NCI-H510A treated with DMSO at 0.1 percent for 48 hours (cell line): ENCODE data around the gene SUFU.
"Not testable (repeated sequence)": the region's sequence is repeated elsewhere in the genome, so short reads cannot be mapped to it uniquely, and the experiment has no call there.

Experiments
- DNase-seq: peaks from one replicate; lab custom pipeline; 2025; lab: John Stamatoyannopoulos, UW

Gene SUFU

DNA sequence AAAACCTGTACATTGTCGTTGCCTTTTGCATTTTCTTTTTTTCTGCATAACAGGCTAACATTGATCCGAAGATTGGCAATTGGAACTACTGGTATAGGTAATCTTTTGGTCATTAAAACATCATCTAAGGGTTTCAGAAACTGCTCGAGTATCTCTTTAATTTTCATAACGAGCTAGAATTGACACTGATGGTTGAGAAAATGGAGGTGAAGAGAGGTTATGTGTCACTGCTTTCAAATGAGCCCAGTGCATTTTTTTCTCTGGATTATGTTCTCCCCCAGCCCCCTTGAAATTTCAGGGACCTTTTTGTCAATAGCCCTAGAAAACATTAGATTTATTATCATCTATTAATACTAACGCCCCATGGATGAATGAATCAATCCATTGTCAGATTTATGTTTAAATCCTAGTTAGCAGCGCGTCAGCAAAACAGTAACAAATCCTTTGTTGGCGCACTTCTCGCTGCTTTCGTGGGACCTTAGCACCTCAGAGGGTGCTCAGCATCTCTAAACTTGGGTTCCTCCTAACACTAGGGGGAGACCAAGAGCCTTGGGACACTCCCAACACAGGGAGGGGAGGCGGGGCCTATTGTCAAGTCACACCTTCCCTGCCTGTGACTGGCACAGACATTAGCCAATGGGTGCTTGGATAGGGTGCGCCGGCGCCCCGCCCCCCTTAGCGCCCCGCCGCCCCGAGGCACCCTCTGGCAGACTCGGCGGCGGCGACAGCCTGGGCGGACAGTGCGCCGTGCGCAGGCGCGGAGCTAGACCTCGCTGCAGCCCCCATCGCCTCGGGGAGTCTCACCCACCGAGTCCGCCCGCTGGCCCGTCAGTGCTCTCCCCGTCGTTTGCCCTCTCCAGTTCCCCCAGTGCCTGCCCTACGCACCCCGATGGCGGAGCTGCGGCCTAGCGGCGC lies at the start of gene SUFU:
Gene SUFU (plus strand): TSS at position 709 of the 915 bp plus-strand sequence. CDS start 181 bp downstream, at position 890.
- DNase-seq: peak; percentile 97

DNA sequence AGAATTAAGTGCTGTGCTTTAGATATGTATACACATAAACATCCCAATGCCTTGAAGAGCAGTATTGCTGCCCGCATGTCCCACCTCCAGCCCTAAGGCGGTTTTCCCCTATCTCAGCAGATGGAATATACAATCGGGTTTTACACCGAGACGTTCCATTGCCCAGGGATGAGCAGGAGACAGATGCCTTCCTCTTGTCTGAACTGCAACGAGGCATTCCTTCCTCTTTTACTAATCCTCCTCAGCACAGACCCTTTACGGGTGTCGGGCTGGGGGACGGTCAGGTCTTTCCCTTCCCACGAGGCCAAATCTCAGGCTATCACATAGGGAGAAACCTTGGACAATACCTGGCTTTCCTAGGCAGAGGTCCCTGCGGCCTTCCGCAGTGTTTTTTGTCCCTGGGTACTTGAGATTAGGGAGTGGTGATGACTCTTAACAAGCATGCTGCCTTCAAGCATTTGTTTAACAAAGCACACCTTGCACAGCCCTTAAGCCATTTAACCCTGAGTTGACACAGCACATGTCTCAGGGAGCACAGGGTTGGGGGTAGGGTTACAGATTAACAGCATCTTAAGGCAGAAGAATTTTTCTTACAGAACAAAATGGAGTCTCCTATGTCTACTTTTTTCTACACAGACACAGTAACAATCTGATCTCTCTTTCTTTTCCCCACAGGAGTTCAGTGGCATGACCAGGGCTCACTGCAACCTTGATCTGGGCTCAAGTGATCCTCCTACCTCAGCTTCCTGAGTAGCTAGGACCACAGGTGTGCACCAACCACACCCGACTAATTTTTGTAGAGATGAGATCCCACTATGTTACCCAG lies 48.9 kb upstream of the SUFU start:
- not testable (repeated sequence) for DNase-seq

DNA sequence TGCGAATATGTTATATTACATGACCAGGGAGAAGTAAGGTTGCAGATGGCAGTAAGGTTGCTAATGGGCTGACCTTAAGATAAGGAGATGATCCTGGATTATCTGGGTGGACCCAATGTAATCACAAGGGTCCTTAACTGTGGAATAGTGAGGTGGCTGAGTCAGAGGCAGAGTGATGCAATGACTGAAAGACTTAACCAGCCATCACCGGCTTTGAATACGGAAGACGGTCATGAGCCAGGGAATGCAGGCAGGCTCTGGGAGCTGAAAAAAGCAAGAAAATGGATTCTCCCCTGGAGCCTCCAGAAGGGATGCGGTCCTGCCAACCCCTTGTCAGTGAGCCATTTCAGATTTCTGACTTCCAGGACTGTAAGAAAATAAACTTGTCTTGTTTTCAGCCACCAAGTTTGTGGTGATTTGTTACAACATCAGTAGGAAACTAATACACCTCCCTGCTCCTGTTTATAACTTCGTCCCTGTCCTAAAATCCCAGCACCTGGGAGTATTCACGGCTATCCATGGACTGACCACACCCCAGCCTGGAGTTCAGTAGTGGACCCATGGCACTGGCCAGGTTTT lies 47.8 kb upstream of the SUFU start:
- no peak for DNase-seq

DNA sequence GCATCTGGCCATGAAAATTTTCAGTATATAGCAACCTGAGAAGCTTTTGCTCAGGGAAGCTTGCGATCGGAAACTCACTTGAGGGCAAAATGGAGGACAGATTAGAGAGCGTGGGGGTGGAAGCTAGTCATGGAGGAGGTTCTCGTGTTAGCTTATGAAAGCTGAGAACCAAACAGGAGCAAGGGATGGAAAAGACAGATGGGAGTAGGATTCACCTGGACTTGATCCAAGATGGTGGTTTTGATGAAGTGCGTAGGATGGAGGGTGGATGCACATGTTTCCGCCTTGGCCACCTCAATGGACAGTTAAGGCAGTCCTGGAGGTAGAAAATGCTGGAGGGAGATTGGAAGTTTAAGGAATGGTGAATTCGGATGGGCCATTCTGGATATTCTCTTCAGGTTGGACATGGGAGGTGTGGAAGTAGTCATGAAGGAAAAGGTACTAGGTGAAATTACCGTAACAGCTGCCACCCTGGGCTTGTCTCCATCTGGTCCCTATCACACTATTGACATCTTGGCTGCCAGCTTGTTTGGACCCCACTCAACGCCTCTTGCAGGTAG lies 46.1 kb upstream of the SUFU start:
- no peak for DNase-seq

DNA sequence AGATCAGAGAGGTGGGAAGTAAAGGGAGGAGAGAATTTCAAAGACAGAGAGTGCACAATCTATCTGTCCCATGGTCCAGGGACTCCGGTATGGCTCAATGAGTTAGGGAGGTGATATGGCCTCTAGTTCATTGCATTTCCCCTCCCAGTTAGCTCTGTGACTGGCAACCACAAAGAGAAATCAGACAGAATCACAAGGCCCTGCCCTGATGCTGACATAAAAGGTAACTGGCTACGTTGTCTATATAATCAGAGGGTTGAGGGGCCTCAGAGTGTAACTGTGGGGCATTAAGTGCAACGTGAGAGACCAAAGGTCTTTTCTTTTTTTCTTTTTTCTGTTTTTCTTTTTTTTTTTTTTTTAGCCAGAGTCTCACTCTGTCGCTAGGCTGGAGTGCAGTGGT lies 45.1 kb upstream of the SUFU start:
- DNase-seq: no peak

DNA sequence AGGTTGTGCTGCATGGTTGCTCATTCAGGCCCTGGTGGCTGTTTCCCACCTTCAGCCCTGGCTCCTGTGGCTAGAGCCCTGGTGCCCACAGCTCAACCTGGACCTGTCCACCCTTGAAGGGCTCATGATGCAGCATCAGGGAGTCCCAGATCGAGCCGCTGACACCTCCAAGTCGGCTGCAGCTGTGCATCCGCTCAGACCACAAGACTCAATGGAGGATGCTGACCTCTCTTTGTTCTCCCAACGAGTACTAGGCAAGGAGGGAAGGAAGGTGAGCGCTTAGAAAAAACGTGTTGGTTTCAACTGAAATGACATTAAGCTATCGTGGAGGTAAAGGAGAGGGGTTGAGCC lies 43.0 kb upstream of the SUFU start:
- no peak for DNase-seq

DNA sequence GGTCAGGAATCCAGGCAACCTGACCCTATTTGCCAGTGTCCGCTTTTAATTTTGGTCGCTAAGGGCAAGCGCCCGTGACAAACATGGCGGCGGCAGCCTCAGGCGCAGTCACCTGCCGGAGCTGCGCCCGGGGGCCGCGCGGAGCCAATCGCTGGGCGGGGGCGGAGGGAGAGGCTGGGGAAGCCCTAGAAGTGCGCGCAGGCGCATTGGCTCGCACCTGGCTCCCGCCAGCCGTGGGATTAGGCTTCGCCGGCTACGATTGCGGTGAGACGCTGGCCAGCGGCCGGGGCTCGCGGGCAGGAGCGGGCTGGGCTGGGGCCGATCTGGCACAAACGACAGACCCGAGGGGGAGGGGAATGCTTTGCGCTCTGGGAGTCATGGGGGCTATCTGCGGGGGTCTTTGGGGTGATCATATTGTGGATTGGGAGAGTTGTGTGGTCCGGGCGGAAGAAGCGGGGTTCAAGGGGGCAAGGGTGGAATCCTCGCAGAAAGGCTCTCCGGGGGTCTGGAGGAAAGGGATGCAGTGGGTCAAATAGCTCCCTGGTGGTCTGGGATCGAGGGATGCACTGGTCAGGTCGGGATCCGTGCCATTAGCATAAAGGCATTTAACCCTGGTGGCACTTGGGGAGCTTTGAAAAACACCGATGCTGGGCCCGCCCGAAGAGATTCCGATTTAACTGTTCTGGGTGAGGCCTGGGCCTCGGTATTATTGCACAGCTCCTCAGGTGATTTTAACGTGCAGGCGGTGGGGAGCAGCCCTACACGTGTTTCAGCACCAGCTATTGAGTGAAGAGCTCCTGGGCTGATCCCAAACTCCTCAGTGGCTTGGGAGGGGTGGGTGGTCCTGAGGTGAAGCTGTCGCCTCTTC lies 42.4 kb upstream of the SUFU start:
- DNase-seq: peak; percentile 96

DNA sequence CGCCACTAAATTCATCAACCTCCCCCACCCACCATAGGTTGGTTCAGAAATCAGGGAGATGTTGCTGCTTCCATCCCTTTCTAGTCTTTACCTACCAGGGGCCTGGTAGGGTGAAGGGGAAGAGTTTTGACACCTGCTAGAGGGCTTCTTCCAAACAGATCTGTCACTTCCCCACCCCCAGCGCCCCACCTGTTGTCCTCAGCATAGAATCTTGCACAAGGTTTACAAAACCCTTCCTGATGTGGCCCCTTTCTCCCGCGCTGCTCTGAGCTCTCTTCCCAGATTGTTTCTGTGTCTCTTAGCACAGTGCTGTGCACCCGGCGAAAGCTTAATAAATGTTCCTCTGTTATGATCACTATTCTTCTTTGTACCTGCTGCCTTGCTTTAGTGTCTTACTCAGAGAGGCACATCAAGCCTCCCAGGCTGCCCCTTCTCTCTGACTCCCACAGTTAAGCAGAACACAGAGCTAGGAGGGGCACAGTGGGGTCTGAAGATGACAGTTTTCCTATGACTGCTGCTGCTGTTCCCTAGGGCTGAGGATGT lies 41.2 kb upstream of the SUFU start:
- DNase-seq: peak; percentile 50

DNA sequence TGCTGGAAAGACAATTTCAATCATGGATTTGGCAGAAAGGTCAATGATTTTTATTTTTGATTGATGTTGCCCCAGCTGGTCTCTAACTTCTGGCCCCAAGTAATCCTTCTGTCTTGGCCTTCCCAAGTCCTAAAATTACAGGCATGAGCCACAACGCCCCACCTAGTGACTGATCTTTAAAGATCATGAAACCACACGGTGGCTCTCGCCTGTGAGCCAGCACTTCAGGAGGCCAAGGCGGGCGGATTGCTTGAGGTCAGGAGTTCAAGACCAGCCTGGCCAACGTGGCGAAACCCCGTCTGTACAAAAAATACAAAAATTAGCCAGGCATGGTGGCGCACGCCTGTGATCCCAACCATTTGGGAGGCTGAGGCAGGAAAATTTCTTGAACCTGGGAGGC lies 39.8 kb upstream of the SUFU start:
- DNase-seq: no peak

DNA sequence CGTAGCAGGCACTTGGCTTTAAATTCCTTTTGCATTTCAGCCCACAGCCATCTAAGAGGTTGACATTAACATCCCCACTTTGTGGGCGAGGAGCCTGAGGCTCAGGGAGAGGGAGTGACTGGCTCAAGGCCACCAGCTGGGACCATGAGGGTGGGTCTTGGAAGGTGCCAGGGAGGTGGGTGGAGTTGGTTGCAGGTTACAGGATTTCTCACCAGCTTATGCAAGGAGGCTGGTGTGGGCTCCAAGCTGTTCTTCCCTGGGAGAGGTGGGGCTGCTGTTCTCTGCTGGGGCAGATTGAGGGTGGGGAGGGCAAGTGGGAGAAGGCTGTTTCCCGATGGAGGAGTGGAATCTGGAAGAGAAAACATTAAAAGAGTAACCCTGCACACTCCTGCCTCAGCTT lies 38.3 kb upstream of the SUFU start:
- no peak for DNase-seq

DNA sequence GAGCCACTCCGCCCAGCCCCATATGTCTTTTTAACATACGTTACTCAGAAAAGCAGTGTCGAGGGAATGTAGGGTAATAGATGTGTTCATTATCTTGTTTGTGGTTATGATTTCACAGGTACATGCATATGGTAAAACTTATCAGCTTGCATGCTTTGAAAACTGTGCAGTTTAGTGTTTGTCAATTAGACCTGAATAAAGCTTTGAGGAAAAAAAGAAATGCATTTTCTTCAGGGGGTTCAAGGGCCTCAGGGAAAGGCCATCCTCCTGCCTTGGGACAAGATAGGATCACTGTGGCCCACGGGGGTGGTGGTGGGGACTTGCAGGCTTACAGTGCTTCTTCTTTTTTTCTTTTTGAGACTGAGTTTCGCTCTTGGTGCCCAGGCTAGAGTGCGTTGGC lies 36.5 kb upstream of the SUFU start:
- DNase-seq: no peak

DNA sequence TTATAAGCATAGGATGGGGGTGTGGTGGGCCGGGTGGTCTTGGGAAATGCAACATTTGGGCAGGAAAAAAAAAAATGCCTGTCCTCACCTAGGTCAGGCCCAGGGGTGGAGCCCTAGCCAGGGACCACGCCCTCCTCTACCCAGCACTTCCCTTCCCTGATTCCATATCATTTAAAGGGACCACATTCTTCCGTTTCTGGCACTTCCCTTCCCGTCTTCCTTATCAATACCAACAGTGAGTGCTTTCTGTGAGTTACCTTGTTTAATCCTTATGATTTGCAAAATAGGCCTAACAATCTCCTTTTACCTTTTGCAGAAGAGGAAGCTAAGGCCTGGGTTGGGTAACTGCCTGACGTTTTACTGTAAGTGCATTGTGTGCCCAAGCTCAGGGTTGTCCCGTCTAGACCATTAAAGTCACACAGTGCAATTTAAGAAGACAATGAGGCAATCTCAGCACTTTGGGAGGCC lies 35.8 kb upstream of the SUFU start:
- no peak for DNase-seq

DNA sequence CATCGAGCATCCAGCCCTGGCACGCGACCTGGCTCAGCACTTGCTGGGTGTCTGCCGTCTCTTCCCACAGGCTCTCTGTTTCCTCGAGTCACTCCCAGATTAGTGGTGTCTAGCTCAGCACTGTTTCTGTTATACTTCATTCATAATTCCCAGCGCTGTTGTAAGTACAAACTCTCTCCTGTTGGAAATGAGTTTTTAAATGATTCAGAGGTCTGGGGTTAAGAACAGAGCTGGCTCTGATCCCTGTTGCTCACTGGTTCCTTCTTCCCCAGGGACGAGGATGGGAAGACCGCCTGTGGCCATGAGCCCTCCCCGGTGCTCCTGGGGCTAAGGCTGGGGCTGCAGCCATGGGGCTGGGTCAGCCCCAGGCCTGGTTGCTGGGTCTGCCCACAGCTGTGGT lies 35.1 kb upstream of the SUFU start:
- DNase-seq: no peak

DNA sequence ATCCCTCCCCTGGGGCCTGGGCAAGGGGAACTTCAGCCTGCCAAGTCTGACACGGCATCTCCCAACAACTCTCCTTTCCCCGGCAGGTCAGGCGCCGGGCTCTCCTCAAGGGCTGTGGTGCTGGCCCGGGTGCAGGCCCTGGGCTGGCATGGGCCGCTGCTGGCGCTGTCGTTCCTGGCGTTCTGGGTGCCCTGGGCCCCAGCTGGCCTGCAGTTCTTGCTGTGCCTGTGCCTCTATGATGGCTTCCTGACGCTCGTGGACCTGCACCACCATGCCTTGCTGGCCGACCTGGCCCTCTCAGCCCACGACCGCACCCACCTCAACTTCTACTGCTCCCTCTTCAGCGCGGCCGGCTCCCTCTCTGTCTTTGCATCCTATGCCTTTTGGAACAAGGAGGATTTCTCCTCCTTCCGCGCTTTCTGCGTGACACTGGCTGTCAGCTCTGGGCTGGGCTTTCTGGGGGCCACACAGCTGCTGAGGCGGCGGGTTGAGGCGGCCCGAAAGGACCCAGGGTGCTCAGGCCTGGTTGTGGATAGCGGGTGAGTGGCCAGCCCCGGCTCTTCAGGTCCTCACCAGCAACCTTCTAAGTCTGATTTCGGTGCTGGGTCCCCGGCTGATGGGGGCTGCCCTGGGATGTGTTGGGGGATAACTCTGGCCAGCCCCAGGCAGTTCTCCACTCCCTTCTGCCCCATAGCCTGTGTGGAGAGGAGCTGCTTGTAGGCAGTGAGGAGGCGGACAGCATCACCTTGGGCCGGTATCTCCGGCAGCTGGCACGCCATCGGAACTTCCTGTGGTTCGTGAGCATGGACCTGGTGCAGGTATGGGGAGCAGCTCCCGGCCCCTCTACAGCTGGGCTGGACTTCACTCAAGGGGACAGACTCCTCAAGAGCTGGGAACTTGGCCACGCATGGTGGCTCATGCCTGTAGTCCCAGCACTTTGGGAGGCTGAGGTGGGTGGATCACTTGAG lies 32.9 kb upstream of the SUFU start:
- no peak for DNase-seq

DNA sequence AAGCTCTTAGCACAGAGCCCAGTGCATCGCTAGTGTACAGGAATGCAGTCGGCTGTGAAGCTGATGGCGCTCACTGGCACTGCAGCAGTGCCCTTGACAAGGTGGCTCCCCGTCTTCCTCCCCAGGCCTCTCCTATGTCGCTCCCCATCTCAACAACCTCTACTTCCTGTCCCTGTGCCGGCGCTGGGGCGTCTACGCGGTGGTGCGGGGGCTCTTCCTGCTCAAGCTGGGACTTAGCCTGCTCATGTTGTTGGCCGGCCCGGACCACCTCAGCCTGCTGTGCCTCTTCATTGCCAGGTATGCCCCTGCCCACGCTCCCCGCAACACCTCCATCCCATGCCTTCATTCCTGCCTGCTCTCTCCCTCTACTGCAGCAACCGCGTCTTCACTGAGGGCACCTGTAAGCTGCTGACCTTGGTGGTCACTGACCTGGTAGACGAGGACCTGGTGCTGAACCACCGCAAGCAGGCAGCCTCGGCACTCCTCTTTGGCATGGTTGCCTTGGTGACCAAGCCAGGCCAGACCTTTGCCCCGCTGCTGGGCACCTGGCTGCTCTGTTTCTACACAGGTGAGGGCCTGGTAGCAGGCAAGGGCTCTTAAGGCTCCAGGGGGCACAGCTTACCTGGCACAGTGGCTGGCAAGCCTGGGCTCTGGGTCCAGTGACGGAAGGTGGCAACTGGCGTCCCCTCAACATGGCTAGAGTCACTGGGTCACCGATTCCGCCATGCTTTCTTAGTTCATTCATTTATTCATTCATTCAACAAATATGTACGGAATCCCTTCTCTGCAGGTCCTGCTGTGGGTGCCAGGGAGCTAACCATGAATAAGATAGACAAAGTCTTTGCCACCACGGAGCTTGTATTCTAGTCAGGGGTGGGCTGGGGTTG lies 30.1 kb upstream of the SUFU start:
- no peak for DNase-seq

DNA sequence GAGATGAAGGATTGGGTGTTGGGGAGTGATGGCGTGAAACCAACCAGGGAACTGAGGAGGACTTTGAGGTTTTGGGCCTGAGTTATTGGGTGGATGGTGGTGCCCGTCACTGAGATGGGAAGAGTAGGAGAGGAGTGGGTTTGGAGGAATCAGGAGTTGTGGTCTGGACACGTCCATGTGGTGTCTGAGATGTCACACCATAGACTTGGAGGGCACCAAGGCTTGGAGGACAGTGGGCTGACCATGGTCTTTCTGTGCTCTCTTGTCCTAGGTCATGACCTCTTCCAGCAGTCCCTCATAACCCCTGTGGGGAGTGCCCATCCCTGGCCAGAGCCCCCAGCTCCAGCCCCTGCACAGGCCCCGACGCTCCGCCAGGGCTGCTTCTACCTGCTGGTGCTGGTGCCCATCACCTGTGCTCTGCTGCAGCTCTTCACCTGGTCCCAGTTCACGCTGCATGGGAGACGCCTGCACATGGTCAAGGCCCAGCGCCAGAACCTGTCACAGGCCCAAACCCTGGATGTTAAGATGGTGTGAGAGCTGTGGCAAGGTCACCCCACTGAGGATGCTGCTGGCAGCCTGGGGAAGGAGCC lies 28.2 kb upstream of the SUFU start:
- no peak for DNase-seq

DNA sequence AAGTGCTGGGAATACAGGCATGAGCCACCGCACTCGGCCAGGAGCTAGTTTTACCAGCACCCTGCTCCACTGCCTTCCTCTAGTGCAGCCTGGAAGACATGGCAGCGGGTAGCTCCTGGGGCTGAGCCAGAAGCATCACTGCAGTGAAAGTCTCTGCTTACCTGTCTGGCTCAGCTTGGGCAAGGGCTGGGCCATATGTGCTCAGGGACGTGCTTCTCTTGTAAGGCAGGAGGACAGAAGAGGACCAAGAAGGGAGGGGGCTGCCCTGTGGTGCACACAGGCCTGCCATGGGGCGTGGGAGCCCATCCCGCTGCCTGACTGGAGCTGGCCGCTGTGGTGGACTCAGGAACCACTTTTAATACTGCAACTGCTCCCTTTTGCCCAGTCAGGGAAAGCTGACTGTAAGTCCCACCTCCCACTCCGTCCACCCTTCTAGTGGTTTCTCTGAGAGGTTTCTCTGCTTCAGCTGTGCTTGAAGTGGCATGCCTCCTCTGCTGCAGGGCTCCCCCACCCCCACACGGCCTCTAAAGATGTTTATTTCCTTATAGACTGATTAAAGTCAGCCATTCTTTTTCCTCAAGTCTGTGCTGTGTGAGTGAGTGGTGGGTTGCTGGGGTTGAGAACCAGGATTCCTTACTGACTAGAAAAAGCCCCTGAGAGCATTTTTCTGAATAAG lies 27.2 kb upstream of the SUFU start:
- DNase-seq: peak; percentile 30

DNA sequence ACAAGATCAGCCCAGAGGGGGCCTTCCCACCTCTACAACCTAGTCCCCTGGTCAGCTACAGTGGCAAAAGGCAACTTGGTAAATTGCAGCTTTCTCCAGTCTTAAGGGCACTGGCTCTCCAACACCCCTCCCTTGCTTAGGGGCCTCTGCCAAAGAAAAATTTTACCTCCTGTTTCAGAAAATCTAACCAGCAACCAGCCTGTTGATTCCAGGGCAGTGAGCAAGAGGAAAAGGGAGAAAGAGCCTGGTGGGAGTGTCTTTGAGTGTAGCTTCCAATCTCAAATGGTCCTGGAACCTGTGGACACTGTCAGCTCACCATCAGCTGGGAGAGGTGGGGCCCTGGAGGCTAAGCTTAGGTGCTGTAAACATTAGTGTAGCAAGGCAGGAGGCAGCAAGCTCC lies 24.1 kb upstream of the SUFU start:
- no peak for DNase-seq
